ENCODE measurements around the gene SPACA6.

DNA sequence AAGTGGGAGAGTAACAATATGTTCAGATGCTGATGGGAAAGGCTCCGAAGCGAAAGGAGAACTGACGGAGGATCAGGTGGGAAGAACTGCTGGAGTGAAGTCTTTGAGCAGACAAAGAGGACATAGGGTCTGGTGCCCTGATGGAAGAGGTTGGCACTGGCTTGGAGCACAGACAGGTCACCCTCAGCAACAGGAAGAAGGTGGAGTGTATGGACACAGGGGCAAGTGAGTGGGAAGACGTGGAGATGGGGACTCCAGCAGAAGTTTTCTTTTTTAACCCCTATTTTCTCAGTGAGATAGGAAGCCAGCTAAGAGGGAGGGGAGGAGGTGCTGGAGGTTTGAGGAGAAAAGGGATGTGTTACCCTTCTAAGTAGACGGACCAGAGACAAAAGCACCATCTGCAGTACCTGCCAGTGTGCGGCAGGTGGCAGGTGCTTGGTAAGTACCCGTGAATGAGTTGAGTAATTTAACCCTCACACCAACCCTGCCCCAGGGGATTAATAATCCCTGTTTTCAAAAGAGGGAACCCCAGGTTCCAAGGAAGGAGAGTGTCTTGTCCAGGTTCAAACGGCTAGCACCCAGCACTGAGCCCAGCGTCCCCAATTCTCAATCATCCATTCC is 19.4 kb downstream of the SPACA6 start:
- peak in 5 of 6 experiments; percentile 12 to 40 (median 25) for TF ChIP-seq CTCF (IDR thresholded peaks at IDR 0.05)
- no peak for TF ChIP-seq POLR2A (IDR thresholded peaks at IDR 0.05)
